Measurements from ENCODE around the gene MRPS23. TPM values are rescaled to one million over a fixed set of nuclear protein-coding genes. Genes with fewer than 3 reads are reported as not detected.
A peak's percentile ranks its signal among the peaks of the same experiment; 100 is the strongest.

The MRPS23 gene
- total RNA-seq, 1 donor from 2014 or later = 28.3 TPM

DNA sequence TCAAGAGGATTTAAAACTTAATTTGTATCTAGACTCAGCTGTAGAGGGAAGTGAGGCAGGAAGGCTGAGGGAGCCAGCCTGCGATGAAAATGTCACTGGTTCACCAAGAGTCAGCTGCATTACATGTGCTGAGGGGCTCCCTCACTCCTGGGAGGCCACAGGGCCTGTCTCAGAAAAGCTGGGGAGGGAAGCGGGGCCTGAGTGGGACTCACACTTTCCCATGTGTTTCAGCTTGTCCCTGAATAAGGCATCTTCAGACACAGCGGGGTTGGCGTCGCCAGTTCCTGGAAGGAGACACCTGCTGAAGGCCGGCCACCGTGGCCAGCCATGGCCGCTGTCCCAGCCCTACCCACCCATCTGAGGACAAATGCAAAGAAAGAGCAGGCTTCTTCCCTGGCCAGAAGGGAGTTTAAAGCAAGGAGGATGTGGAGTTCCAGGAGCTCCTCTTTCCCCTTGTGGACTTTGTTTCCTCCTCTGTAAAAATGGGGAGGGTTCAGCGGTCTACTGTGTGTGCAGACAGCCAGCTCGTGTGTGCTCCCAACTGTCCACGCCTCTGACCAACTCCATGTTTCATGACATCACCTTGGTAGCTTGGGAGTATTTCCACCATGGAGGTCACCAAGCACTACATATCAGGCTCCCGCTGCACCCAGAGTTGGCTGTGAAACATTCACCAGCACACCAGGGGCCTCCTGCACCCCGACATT is 19.2 kb upstream of the MRPS23 start:
- Mint-ChIP-seq H3K4me3 (ENCODE audit: unreplicated experiment) (no peak overlapping the region), H3K4me1 (ENCODE audit: unreplicated experiment) (peaks cover 44% of the 10 kb centered on the region), H3K36me3 (ENCODE audit: unreplicated experiment) (peaks cover 36% of the 10 kb centered on the region), H3K27ac (ENCODE audit: unreplicated experiment) (peak overlapping the region; percentile 18), H3K27me3 (ENCODE audit: unreplicated experiment) (no peaks in the 10 kb centered on the region), H3K9me3 (ENCODE audit: unreplicated experiment) (no peaks in the 10 kb centered on the region)
- no peak for TF ChIP-seq CTCF (IDR thresholded peaks at IDR 0.05)
- no peak for DNase-seq (ENCODE audit: extremely low spot score, unreplicated experiment)

DNA sequence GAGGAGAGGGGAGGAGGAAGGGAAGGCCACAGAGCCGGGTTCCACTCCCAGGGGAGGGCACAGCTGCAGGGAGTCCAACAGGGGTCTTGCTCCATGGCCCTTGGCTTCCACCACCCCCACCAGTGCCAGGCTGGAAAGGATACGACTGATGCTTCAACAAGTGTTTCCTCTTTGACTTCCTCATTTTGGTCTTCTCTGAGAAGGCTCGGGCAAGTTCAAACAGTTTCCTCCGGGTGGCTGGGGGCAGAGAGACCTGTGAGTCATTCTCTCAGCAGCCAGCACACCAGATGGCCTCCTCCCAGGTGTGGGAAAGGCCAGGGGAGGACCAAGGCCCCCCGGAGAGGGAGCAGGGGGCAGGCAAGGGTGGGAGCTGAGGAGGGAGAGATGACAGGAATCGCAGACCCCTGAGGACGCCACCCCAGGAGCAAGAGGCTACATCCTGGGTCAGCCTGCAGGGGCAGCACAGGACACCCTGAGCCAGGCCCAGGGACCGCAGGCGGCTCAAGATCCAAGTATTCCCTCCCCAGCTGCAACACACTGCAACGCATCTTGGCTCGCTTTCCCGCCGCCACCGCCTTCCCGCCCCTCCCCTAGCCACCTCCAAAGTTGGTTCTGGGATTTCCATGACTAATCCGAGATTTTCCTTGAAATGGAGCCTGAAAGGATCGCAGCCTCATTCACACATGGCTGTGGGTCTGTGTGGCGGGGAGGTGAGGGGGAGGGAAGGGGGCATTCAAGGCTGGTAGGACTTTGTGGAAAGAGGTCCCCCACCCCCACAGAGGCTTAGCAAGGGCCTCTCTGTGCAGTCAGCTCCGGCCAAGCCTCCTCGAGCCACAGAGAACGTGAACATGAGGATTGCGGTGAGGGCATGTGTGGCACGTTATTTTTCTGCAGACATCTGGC is 18.4 kb upstream of the MRPS23 start:
- peaks cover 32% of the 10 kb centered on the region for H3K36me3 Mint-ChIP-seq (ENCODE audit: unreplicated experiment)
- peaks cover 36% of the 10 kb centered on the region for H3K4me1 Mint-ChIP-seq (ENCODE audit: unreplicated experiment)
- peak overlapping the region; percentile 41 for H3K27ac Mint-ChIP-seq (ENCODE audit: unreplicated experiment)
- H3K4me3 Mint-ChIP-seq (ENCODE audit: unreplicated experiment) = no peak overlapping the region
- no peaks in the 10 kb centered on the region for H3K9me3 Mint-ChIP-seq (ENCODE audit: unreplicated experiment)
- no peak for DNase-seq (ENCODE audit: extremely low spot score, unreplicated experiment)
- no peaks in the 10 kb centered on the region for H3K27me3 Mint-ChIP-seq (ENCODE audit: unreplicated experiment)
- TF ChIP-seq CTCF (IDR thresholded peaks at IDR 0.05) = peak; percentile 49

DNA sequence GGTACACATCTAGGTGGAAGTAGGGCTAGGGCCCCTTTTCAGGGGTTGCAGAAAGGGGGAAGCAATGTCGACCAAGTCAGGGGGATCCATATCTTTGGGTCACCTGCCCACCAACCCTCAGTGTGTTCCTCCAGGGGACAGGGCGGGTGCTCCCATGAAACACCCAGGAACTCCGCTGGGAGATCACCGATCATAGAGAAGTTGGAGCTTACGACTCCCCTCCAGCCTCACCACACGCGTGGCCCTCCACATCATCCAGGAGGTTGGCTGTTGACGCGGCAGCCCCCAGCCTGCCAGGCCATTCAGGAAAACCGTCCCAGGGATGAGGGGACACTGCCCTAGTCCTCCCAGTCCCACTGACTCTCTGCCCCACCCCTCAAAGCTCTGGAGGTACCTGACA is 17.3 kb upstream of the MRPS23 start:
- no peak for DNase-seq (ENCODE audit: extremely low spot score, unreplicated experiment)
- no peak for TF ChIP-seq CTCF (IDR thresholded peaks at IDR 0.05)
- Mint-ChIP-seq H3K9me3 (ENCODE audit: unreplicated experiment) (no peaks in the 10 kb centered on the region), H3K4me3 (ENCODE audit: unreplicated experiment) (no peak overlapping the region), H3K27ac (ENCODE audit: unreplicated experiment) (no peak overlapping the region), H3K27me3 (ENCODE audit: unreplicated experiment) (no peaks in the 10 kb centered on the region), H3K4me1 (ENCODE audit: unreplicated experiment) (peaks cover 38% of the 10 kb centered on the region), H3K36me3 (ENCODE audit: unreplicated experiment) (peaks cover 25% of the 10 kb centered on the region)

GRCh38 chr17:57866723-57867122 is 16.9 kb upstream of the MRPS23 start:
- peaks cover 21% of the 10 kb centered on the region for H3K36me3 Mint-ChIP-seq (ENCODE audit: unreplicated experiment)
- DNase-seq (ENCODE audit: extremely low spot score, unreplicated experiment) = no peak
- H3K9me3 Mint-ChIP-seq (ENCODE audit: unreplicated experiment) = no peaks in the 10 kb centered on the region
- H3K4me1 Mint-ChIP-seq (ENCODE audit: unreplicated experiment) = peaks cover 39% of the 10 kb centered on the region
- H3K27ac Mint-ChIP-seq (ENCODE audit: unreplicated experiment) = no peak overlapping the region
- no peak for TF ChIP-seq CTCF (IDR thresholded peaks at IDR 0.05)
- H3K27me3 Mint-ChIP-seq (ENCODE audit: unreplicated experiment) = no peaks in the 10 kb centered on the region
- no peak overlapping the region for H3K4me3 Mint-ChIP-seq (ENCODE audit: unreplicated experiment)

DNA sequence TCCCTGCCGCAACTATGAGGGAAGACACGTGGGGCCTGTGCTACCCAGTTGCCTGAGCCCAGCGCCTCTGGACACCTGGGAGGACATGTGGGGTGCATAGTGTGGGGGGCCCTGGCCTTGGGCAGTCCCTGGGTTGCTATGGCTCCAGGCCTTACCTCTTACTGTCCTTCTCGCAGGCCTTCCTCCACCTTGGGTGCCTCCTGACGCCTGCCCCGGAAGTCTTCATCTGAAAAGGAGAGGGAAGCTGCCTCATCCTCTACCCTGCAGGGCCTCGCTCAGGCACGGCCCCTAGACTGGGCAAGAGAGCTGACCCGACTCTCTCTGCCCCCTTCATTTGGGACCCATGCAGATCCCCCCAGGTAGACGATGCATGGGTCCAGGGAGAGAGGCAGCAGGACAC is 16.5 kb upstream of the MRPS23 start:
- no peak for TF ChIP-seq CTCF (IDR thresholded peaks at IDR 0.05)
- Mint-ChIP-seq H3K27me3 (ENCODE audit: unreplicated experiment) (no peaks in the 10 kb centered on the region), H3K27ac (ENCODE audit: unreplicated experiment) (no peak overlapping the region), H3K36me3 (ENCODE audit: unreplicated experiment) (peaks cover 20% of the 10 kb centered on the region), H3K4me1 (ENCODE audit: unreplicated experiment) (peaks cover 41% of the 10 kb centered on the region), H3K4me3 (ENCODE audit: unreplicated experiment) (no peak overlapping the region), H3K9me3 (ENCODE audit: unreplicated experiment) (no peaks in the 10 kb centered on the region)
- no peak for DNase-seq (ENCODE audit: extremely low spot score, unreplicated experiment)

Measured in osteocyte (in vitro differentiated cells).